Type B pancreatic cell (in vitro differentiated cells): ENCODE results near the gene PTPN11. TPM values are rescaled to one million over a fixed set of nuclear protein-coding genes. Genes with fewer than 3 reads are reported as not detected.
"Not testable (repeated sequence)": the region's sequence is repeated elsewhere in the genome, so short reads cannot be mapped to it uniquely, and the experiment has no call there.

Experiments used
- DNase-seq: peaks from one replicate; pipeline ENCODE4 v3.0.0; 2021; ENCODE audit warnings: mixed read lengths; ENCODE audit not compliant: unreplicated experiment; ENCODE audit errors: extremely low spot score
- H3K27ac Mint-ChIP-seq: 2 replicates; pipeline ENCODE4 v1.8.0; 2021; ENCODE audit warnings: mild to moderate bottlenecking, mixed read lengths
- H3K27me3 Mint-ChIP-seq: 2 replicates; pipeline ENCODE4 v1.8.0; 2021; ENCODE audit warnings: mixed read lengths
- H3K36me3 Mint-ChIP-seq: 2 replicates; pipeline ENCODE4 v1.8.0; 2021; ENCODE audit warnings: mixed read lengths
- H3K4me1 Mint-ChIP-seq: one replicate; pipeline ENCODE4 v1.8.0; 2021; ENCODE audit warnings: mixed read lengths; ENCODE audit not compliant: unreplicated experiment
- H3K4me3 Mint-ChIP-seq: 2 replicates; pipeline ENCODE4 v1.8.0; 2021; ENCODE audit warnings: mild to moderate bottlenecking, mixed read lengths
- H3K9me3 Mint-ChIP-seq: 2 replicates; pipeline ENCODE4 v1.8.0; 2021; ENCODE audit warnings: mixed read lengths
- CTCF ChIP-seq: fragments of 200-600 bp; sonication (generic); conservative IDR thresholded peaks from 2 replicates; pipeline ENCODE4 v1.5.0; 2021; ENCODE audit warnings: antibody characterized with exemption, mild to moderate bottlenecking
- total RNA-seq: library from RNA; stranded (reverse); gene quantifications from 2 replicates; pipeline ENCODE4 v1.2.1, GENCODE V29; 2021; ENCODE audit warnings: low replicate concordance

Gene PTPN11
- total RNA-seq, 1 donor from 2014 or later = 76.0 TPM

- Mint-ChIP-seq H3K27me3 (no peaks in the 10 kb centered on the region), H3K27ac (peak overlapping the region; percentile 18), H3K4me1 (peaks cover 10% of the 10 kb centered on the region), H3K36me3 (peaks cover 33% of the 10 kb centered on the region), H3K4me3 (peak overlapping the region; percentile 100), H3K9me3 (no peaks in the 10 kb centered on the region)
- DNase-seq = no peak
- TF ChIP-seq CTCF = no peak
Measured at GRCh38 chr12:112406519-112407488, 11.9 kb upstream of the PTPN11 start.

GRCh38 chr12:112407683-112408082 is 11.1 kb upstream of the PTPN11 start:
- Mint-ChIP-seq H3K27ac (peak overlapping the region; percentile 18), H3K4me3 (peak overlapping the region; percentile 100), H3K4me1 (peaks cover 10% of the 10 kb centered on the region), H3K36me3 (peaks cover 33% of the 10 kb centered on the region)
- not testable (repeated sequence) for H3K9me3 Mint-ChIP-seq, DNase-seq, H3K27me3 Mint-ChIP-seq

GRCh38 chr12:112408621-112409020 is 10.1 kb upstream of the PTPN11 start:
- peak overlapping the region; percentile 100 for H3K27ac Mint-ChIP-seq
- no peak for DNase-seq
- no peaks in the 10 kb centered on the region for H3K9me3 Mint-ChIP-seq
- no peak for TF ChIP-seq CTCF
- H3K4me1 Mint-ChIP-seq = peaks cover 10% of the 10 kb centered on the region
- no peaks in the 10 kb centered on the region for H3K27me3 Mint-ChIP-seq
- H3K36me3 Mint-ChIP-seq = peaks cover 33% of the 10 kb centered on the region
- H3K4me3 Mint-ChIP-seq = peak overlapping the region; percentile 100

GRCh38 chr12:112409064-112409905 is 9.5 kb upstream of the PTPN11 start, which contains the start of gene RPL6:
Gene RPL6 (minus strand): TSS chr12:112409605. CDS start chr12:112408656, 949 bp downstream.
- H3K36me3 Mint-ChIP-seq = peaks cover 33% of the 10 kb centered on the region

GRCh38 chr12:112409906-112410244 is 8.9 kb upstream of the PTPN11 start:
- H3K4me1 Mint-ChIP-seq = peaks cover 10% of the 10 kb centered on the region
- no peak for TF ChIP-seq CTCF
- H3K36me3 Mint-ChIP-seq = peaks cover 33% of the 10 kb centered on the region
- H3K4me3 Mint-ChIP-seq = peak overlapping the region; percentile 100
- DNase-seq = no peak
- H3K27me3 Mint-ChIP-seq = no peaks in the 10 kb centered on the region
- peak overlapping the region; percentile 100 for H3K27ac Mint-ChIP-seq
- no peaks in the 10 kb centered on the region for H3K9me3 Mint-ChIP-seq

More at GRCh38 chr12:112409064-112409905, 9.5 kb upstream of the PTPN11 start, which contains the start of gene RPL6:
- Mint-ChIP-seq H3K27ac (peak within 1 kb of the TSS; percentile 100), H3K27me3 (no peaks in the 10 kb centered on the region), H3K9me3 (no peaks in the 10 kb centered on the region), H3K4me3 (peak within 1 kb of the TSS; percentile 100), H3K4me1 (peaks cover 10% of the 10 kb centered on the region)
- DNase-seq = peak; percentile 79
- TF ChIP-seq CTCF = no peak
